VCaP (cell line): ENCODE results near the gene PON1.

Experiments
- H3K27ac ChIP-seq: fragments of 450-650 bp; 2 replicates; pipeline ENCODE4 v1.5.1; 2017
- TF ChIP-seq, protein P1 (sequence below): fragments of 450-650 bp; conservative IDR thresholded peaks from 2 replicates; pipeline ENCODE4 v1.5.1; 2017; ENCODE audit warnings: mild to moderate bottlenecking, moderate library complexity

Gene PON1

DNA sequence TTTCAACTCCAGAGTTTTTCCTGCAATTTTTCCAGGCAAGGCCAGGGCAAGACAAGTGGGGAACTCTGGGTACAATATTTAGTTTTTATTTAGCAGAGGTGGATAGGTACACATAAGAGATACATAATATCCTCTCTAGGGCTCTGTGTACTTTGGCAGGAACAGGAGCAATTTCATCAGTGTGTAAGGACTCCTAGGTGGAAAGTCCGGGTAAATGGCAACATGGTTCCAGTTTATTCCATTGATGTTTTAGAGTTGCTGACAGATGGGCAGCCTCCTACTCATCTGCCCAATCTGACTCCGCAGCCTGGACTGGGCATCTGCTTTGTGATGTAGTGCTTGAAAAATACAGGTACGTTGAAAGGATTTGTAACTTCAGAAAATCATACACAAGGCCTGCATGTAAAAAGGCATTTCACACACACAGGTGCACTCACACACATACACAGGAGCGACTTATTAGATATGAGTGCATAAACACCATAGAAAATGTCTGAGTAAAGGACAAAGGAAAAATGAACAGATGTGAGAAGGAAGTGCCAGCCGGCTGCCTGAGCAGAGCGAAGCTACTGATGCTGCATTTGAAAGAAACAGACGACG lies 5.7 kb downstream of the PON1 start:
- TF ChIP-seq, protein P1, sequence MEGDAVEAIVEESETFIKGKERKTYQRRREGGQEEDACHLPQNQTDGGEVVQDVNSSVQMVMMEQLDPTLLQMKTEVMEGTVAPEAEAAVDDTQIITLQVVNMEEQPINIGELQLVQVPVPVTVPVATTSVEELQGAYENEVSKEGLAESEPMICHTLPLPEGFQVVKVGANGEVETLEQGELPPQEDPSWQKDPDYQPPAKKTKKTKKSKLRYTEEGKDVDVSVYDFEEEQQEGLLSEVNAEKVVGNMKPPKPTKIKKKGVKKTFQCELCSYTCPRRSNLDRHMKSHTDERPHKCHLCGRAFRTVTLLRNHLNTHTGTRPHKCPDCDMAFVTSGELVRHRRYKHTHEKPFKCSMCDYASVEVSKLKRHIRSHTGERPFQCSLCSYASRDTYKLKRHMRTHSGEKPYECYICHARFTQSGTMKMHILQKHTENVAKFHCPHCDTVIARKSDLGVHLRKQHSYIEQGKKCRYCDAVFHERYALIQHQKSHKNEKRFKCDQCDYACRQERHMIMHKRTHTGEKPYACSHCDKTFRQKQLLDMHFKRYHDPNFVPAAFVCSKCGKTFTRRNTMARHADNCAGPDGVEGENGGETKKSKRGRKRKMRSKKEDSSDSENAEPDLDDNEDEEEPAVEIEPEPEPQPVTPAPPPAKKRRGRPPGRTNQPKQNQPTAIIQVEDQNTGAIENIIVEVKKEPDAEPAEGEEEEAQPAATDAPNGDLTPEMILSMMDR = no peak
- H3K27ac ChIP-seq = no peak overlapping the region

DNA sequence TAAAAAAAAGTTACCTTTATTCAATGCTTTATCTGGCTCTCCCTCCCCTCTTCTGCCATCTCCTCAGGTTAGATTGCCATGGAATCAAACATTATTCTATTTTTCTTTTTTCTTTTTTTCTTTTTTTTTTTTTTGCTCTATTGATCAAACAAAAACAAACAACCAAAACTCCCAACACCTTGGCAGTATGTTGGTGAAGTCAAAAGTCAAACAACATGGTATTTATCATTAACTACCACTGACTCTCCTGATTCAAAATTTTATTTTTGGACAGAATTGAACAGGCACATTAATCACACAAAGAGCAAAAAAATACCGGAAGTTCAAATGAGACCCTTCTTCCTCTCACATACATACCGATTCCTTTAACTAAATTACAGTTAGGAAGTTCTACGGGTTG lies 6.4 kb downstream of the PON1 start:
- TF ChIP-seq, protein P1 = no peak
- no peak overlapping the region for H3K27ac ChIP-seq

DNA sequence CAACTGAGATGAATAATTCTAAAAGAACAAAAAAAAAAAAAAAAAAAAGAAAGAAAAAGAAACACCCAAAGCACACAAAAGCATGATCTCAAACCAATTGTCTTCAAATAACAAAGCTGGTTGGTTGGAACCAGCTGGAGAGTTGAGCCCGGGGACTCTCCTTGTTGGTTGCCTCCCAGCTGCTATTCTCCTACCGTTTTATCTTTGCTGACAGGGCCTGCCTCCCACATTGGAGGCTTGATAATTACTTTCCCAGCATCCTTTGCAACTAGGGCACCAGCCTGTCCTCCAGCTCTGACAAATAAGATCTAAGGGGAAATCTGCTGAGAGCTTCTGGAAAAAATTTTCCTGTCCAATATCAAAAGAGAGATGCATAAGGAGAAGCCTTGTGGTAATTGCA lies 6.8 kb downstream of the PON1 start:
- no peak overlapping the region for H3K27ac ChIP-seq
- TF ChIP-seq, protein P1 = no peak

DNA sequence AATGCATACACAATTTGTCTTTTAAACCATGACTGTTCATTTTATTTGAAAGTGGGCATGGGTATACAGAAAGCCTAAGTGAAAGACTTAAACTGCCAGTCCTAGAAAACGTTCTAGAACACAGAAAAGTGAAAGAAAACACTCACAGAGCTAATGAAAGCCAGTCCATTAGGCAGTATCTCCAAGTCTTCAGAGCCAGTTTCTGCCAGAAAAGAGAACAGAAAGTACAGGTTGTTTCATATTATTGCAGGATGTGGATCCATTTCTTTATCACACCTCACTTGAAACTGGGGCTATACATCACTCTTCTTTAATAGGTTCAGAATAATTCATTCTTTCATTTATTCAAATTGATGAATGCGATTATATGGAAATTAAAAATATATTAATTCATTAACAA lies 7.7 kb downstream of the PON1 start:
- no peak overlapping the region for H3K27ac ChIP-seq
- TF ChIP-seq, protein P1 = no peak

DNA sequence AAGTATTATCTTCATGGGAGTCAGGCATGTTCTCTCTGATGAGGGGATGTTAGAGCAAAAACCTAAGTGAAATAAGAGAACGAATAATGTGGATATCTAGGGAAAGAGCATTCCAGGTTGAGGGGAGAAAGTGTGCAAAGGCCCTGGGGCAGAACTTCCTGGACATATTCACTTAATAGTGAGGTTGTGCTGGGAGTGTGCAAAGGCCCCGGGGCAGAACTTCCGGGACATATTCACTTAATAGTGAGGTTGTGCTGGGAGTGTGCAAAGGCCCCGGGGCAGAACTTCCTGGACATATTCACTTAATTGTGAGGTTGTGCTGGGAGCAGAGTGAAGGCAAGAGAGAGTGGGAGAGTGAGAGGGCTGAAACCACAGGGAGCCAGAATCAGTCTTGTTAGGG lies 11.8 kb downstream of the PON1 start:
- no peak overlapping the region for H3K27ac ChIP-seq
- TF ChIP-seq, protein P1 = no peak

DNA sequence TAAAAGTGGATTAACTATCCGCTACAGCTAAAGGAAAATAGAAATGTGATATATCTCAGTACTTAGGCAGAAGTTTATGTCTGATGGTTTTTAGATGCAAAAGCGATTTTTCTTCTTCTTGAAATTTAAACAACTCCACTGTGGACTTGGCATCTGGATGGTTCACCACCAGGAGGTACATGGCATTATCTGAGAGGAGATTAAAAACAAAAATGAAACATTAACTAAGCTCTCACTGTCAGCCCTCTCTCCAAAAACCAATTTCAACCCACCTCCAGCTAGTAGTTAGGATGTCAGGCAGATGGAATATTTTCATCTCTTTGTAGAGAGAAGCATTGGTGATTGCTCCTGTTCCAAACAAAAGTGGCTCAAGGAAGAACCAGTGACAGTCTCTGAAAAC lies 12.9 kb downstream of the PON1 start:
- H3K27ac ChIP-seq = no peak overlapping the region
- TF ChIP-seq, protein P1 = no peak

DNA sequence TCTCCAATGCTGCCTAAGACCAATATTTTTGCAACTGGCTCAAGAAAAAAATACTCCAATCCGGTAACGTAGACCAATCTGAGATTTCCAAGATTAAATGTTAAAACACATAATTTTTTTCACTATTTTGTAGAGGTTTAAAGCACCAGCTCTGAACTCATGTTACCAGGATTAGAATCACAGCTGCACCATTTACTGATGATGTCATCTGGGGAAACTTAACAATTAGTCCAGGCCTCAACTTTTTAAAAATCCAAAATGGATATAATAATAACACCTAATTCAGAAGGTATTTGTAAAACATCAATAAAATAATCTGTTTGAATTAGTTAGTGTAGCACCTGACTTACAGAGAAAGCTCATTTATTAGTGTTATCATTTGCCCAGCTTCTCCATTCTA lies 14.4 kb downstream of the PON1 start:
- TF ChIP-seq, protein P1 = no peak

DNA sequence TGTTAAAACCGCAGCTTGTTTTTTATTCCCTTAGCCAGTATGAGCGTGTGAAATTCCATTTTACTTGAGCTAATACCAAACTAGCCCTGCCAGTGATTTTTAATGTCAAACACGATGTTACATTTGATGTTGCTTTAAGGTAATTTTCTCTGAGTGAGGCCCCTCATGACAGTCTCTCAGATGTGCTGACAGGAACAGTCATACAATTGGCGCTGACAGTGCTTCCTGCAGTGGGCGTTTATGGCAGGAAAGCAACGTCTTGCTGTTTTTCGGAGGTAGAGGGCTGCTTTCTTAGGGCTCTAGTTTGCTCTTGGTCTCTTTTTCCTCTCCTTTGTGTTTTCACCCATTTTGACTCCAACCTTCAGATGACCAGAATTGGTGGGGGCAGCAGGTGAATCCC lies 19.3 kb downstream of the PON1 start:
- H3K27ac ChIP-seq = no peak overlapping the region
- TF ChIP-seq, protein P1 = no peak

More for the DNA sequence above, 14.4 kb downstream of the PON1 start:
- H3K27ac ChIP-seq = no peak overlapping the region
